ENCODE results near the gene CLIP4. TPM values are rescaled to one million over a fixed set of nuclear protein-coding genes. Genes with fewer than 3 reads are reported as not detected.

The CLIP4 gene, protein sequence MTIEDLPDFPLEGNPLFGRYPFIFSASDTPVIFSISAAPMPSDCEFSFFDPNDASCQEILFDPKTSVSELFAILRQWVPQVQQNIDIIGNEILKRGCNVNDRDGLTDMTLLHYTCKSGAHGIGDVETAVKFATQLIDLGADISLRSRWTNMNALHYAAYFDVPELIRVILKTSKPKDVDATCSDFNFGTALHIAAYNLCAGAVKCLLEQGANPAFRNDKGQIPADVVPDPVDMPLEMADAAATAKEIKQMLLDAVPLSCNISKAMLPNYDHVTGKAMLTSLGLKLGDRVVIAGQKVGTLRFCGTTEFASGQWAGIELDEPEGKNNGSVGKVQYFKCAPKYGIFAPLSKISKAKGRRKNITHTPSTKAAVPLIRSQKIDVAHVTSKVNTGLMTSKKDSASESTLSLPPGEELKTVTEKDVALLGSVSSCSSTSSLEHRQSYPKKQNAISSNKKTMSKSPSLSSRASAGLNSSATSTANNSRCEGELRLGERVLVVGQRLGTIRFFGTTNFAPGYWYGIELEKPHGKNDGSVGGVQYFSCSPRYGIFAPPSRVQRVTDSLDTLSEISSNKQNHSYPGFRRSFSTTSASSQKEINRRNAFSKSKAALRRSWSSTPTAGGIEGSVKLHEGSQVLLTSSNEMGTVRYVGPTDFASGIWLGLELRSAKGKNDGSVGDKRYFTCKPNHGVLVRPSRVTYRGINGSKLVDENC
- total RNA-seq (10 to 100 TPM; 38.4 to 54.2 (median 47.7) TPM), total RNA-seq (37.2 to 135 (median 78.1) reads per million in 29 experiments)
- total RNA-seq (2013) = 57.5 TPM

DNA sequence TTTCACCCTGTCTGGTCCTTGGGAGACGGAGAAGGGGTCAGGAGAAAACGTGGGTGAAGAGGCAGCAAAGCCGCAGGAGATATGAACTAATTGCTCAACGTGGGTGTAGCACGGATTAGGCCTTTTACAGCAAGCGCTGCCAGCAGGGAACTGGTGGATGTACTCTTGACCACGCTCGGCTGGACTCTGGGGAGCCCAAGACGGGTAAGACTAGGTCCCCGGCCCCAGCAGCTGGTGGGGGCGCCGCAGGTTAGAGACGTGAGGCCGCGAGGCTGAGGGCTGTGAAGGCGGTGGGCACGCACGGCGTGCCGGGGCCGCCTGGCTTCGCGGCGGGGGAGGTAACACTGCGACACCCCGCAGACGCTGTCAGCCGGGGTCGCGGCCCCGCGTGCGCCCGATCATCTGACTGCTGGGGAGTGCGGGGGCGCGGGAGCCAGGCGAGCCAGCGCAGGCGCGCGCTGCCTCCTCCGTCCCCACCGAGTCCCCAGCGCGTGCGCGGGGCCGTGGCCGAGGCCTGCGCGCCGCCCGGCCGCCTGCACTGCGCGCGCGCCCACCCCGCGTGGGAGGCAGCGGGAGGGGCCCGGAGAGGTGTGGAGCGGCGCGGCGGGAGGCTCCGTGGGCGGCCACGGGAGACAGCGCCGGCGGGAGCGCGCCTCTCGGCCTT, at the start of gene CLIP4:
Gene CLIP4, plus strand, starts transcription at position 470 of the 664 bp plus-strand sequence. CDS start 5,974 bp downstream, outside the sequence.
- H3K27ac ChIP-seq (ENCODE audit: low read length) = peak within 1 kb of the TSS; percentile 87
- H3K9me3 ChIP-seq = no peaks in the 10 kb centered on the region
- H3K9me3 Mint-ChIP-seq = no peaks in the 10 kb centered on the region
- DNase-seq (peak; percentile 51 to 87 (median 70)), ATAC-seq (replicated peaks in 1 of 4) (peak; percentile 73 to 84 (median 81))
- peaks cover 14 to 19% of the 10 kb centered on the region in 2 experiments for H3K4me1 ChIP-seq (ENCODE audit: control insufficient read depth in 1 of 2, extremely low read depth in 1 of 2, insufficient read depth in 2 of 2, low read length in 2 of 2)
- peak within 1 kb of the TSS; percentile 93 to 97 for H3K27ac Mint-ChIP-seq
- H3K36me3 ChIP-seq (ENCODE audit: control insufficient read depth in 2 of 2, extremely low read depth in 1 of 2, insufficient read depth in 1 of 2, low read length in 1 of 2) = no peaks in the 10 kb centered on the region
- ChIA-PET POLR2A (interaction anchor here in 1 of 2 donors (2.8 kb wide), 1 partner anchor 103 kb away, joined by 10 read pairs; no protein-coding TSS in a partner anchor), CTCF (interaction anchor here in 1 of 2 donors (0.7 kb wide), 1 partner anchor 367 kb away, joined by 3 read pairs; no protein-coding TSS in a partner anchor)
- H3K4me1 Mint-ChIP-seq = peaks cover 46 to 49% (median 47%) of the 10 kb centered on the region in 3 donors
- no peaks in the 10 kb centered on the region for H3K36me3 Mint-ChIP-seq
- no peaks in the 10 kb centered on the region for H3K27me3 Mint-ChIP-seq
- peak within 1 kb of the TSS; percentile 67 to 89 for H3K4me3 ChIP-seq (ENCODE audit: control insufficient read depth in 1 of 2, extremely low read depth in 1 of 2, low read length in 1 of 2)
- WGBS (ENCODE audit: insufficient coverage) = 1% methylated on average over 76 of the region's 76 CpGs
- H3K4me3 Mint-ChIP-seq = peak within 1 kb of the TSS; percentile 90 to 96 (median 96)
- H3K27me3 ChIP-seq (replicated peaks in 1 of 2; ENCODE audit: control insufficient read depth in 2 of 2, extremely low read depth in 1 of 2, insufficient read depth in 2 of 2, low read length in 1 of 2) = no peaks in the 10 kb centered on the region

DNA sequence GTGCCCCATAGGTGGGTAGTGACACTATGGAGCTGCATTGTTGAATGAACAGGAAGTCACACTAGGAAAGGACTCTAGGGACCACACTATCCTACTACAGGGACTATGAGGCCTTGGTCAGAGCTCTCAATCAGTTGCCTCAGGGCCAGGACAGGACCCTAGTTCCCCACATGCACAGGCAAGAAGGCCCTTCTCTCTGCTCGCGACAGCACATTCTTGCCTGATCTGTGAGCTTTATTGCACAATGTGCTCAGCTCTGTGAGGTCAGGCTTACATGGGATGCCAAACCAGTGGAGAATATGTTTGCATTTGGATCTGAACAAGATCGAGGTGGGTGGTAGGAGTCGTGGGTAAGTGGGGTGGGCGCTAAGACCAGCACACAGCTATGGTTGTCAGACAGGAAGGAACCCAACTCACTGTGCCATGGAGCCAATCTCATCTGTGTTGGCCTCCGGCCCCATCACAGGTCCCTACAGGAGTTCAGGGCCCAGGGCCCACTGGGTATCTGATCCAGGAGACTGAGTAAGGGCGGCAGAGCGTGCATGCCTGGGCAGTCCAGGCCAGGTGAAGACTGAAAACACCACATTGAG, 48.8 kb upstream of the CLIP4 start:
- ChIA-PET POLR2A (no interaction called here), CTCF (no interaction called here)
- H3K4me3 ChIP-seq (ENCODE audit: control insufficient read depth in 1 of 2, extremely low read depth in 1 of 2, low read length in 1 of 2) = no peak overlapping the region
- H3K9me3 ChIP-seq = no peaks in the 10 kb centered on the region
- H3K27ac ChIP-seq (ENCODE audit: low read length) = no peak overlapping the region
- H3K27me3 ChIP-seq (replicated peaks in 1 of 2; ENCODE audit: control insufficient read depth in 2 of 2, extremely low read depth in 1 of 2, insufficient read depth in 2 of 2, low read length in 1 of 2) = peaks cover 0 to 1% of the 10 kb centered on the region in 2 experiments
- H3K36me3 ChIP-seq (ENCODE audit: control insufficient read depth in 2 of 2, extremely low read depth in 1 of 2, insufficient read depth in 1 of 2, low read length in 1 of 2) = no peaks in the 10 kb centered on the region
- DNase-seq = no peak
- no peaks in the 10 kb centered on the region for H3K4me1 Mint-ChIP-seq
- 92% methylated on average over 8 of the region's 8 CpGs for WGBS (ENCODE audit: insufficient coverage)
- no peaks in the 10 kb centered on the region for H3K9me3 Mint-ChIP-seq
- no peak overlapping the region for H3K4me3 Mint-ChIP-seq
- no peaks in the 10 kb centered on the region for H3K4me1 ChIP-seq (ENCODE audit: control insufficient read depth in 1 of 2, extremely low read depth in 1 of 2, insufficient read depth in 2 of 2, low read length in 2 of 2)
- ATAC-seq (replicated peaks in 1 of 4) = no peak
- H3K36me3 Mint-ChIP-seq = no peaks in the 10 kb centered on the region
- H3K27me3 Mint-ChIP-seq = no peaks in the 10 kb centered on the region
- H3K27ac Mint-ChIP-seq = no peak overlapping the region

DNA sequence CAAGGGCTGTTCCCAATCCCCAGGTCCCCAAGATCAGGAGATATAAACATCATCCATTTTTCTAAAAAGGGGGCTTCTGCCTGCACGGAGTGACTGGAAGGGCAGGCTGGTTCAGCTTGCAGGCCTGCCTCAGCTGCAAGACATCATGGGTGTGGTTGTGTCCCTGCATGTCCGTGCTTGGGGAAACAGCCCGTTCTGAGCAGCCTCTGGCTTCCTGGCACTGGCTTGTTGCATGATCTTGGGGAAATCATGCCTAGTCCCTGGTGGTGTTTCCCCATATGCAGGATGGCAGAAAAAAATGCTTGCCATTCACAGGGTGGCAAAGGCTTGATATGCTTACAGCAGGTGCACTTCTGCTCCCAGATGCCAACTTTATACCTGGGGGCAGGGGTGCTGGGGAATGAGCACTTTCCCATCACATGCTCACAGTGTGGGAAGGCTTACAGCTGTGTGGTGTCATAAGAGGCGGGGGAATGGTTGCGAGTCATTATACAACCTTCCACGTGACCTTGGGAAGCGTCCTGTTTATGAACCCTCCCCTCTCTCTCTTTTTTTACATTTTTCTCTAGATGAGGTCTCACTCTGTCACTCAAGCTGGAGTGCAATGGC, 48.1 kb upstream of the CLIP4 start:
- Histone ChIP-seq H3K36me3 (ENCODE audit: control insufficient read depth in 2 of 2, extremely low read depth in 1 of 2, insufficient read depth in 1 of 2, low read length in 1 of 2) (no peaks in the 10 kb centered on the region), H3K4me1 (ENCODE audit: control insufficient read depth in 1 of 2, extremely low read depth in 1 of 2, insufficient read depth in 2 of 2, low read length in 2 of 2) (no peaks in the 10 kb centered on the region), H3K9me3 (no peaks in the 10 kb centered on the region), H3K4me3 (ENCODE audit: control insufficient read depth in 1 of 2, extremely low read depth in 1 of 2, low read length in 1 of 2) (no peak overlapping the region), H3K27ac (ENCODE audit: low read length) (no peak overlapping the region), H3K27me3 (replicated peaks in 1 of 2; ENCODE audit: control insufficient read depth in 2 of 2, extremely low read depth in 1 of 2, insufficient read depth in 2 of 2, low read length in 1 of 2) (peaks cover 0 to 6% of the 10 kb centered on the region in 2 experiments)
- Mint-ChIP-seq H3K36me3 (no peaks in the 10 kb centered on the region), H3K27ac (no peak overlapping the region), H3K4me1 (no peaks in the 10 kb centered on the region), H3K27me3 (no peaks in the 10 kb centered on the region), H3K4me3 (no peak overlapping the region), H3K9me3 (no peaks in the 10 kb centered on the region)
- ChIA-PET CTCF (no interaction called here), POLR2A (no interaction called here)
- DNase-seq = no peak
- no peak for ATAC-seq (replicated peaks in 1 of 4)
- 95% methylated on average over 5 of the region's 7 CpGs for WGBS (ENCODE audit: insufficient coverage)

DNA sequence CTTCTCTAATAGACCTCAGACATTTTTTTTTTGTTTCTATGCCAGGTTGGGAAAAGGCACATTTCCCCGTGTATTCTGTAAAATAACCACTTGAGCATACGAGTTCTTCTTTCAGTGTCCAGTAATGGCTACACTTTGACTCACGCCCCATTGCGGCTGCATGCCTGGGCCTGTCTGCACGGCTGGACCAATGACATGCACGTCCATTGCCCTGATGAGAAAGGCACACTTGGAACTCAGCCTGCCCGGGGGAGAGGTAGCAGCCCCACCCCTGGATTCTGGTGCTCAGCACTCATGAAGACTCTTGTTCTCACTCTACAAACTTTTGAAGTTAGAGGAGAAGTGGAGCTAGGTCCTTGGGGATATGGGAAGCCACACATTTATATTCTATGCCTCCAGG, 46.7 kb upstream of the CLIP4 start:
- WGBS (ENCODE audit: insufficient coverage) = 91% methylated on average over 6 of the region's 7 CpGs
- Histone ChIP-seq H3K36me3 (ENCODE audit: control insufficient read depth in 2 of 2, extremely low read depth in 1 of 2, insufficient read depth in 1 of 2, low read length in 1 of 2) (no peaks in the 10 kb centered on the region), H3K4me3 (ENCODE audit: control insufficient read depth in 1 of 2, extremely low read depth in 1 of 2, low read length in 1 of 2) (no peak overlapping the region), H3K27ac (ENCODE audit: low read length) (no peak overlapping the region), H3K4me1 (ENCODE audit: control insufficient read depth in 1 of 2, extremely low read depth in 1 of 2, insufficient read depth in 2 of 2, low read length in 2 of 2) (no peaks in the 10 kb centered on the region), H3K9me3 (no peaks in the 10 kb centered on the region), H3K27me3 (replicated peaks in 1 of 2; ENCODE audit: control insufficient read depth in 2 of 2, extremely low read depth in 1 of 2, insufficient read depth in 2 of 2, low read length in 1 of 2) (peaks cover 0 to 9% of the 10 kb centered on the region in 2 experiments)
- POLR2A ChIA-PET = no interaction called here
- CTCF ChIA-PET = no interaction called here
- ATAC-seq (replicated peaks in 1 of 4) (no peak), DNase-seq (no peak)
- Mint-ChIP-seq H3K36me3 (no peaks in the 10 kb centered on the region), H3K27me3 (no peaks in the 10 kb centered on the region), H3K4me1 (no peaks in the 10 kb centered on the region), H3K4me3 (no peak overlapping the region), H3K9me3 (no peaks in the 10 kb centered on the region), H3K27ac (no peak overlapping the region)

DNA sequence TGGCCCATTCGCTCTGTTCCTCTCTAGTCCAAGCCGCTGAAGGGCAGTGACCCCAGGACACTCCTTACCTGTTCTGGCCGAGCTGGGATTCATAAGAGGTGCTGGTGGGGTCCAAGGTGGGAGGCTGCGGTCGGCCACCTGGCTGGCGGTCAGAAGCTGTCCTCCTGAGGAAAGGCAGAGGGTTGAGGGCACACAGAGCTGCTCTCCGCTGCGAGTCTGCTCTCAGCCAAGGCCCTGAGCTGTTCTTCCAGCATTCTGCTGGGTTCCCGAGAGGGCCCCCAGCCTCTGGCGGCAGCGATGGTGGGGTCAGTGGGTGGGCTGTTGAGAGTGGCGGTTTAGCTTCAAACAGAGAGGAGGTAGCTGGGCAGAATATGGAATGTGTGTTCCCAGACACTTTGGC, 44.7 kb upstream of the CLIP4 start:
- Mint-ChIP-seq H3K27me3 (no peaks in the 10 kb centered on the region), H3K4me1 (no peaks in the 10 kb centered on the region), H3K9me3 (no peaks in the 10 kb centered on the region), H3K4me3 (no peak overlapping the region), H3K36me3 (no peaks in the 10 kb centered on the region), H3K27ac (no peak overlapping the region)
- POLR2A ChIA-PET = interaction anchor here in 1 of 2 donors (0.5 kb wide), 1 partner anchor 123 kb away, joined by 3 read pairs; no protein-coding TSS in a partner anchor
- no peak overlapping the region for H3K4me3 ChIP-seq (ENCODE audit: control insufficient read depth in 1 of 2, extremely low read depth in 1 of 2, low read length in 1 of 2)
- H3K4me1 ChIP-seq (ENCODE audit: control insufficient read depth in 1 of 2, extremely low read depth in 1 of 2, insufficient read depth in 2 of 2, low read length in 2 of 2) = no peaks in the 10 kb centered on the region
- CTCF ChIA-PET = interaction anchor here in 1 of 2 donors (0.6 kb wide), 1 partner anchor 59 kb away, joined by 3 read pairs; no protein-coding TSS in a partner anchor
- no peak for ATAC-seq (replicated peaks in 1 of 4)
- H3K27ac ChIP-seq (ENCODE audit: low read length) = no peak overlapping the region
- no peak for DNase-seq
- H3K27me3 ChIP-seq (replicated peaks in 1 of 2; ENCODE audit: control insufficient read depth in 2 of 2, extremely low read depth in 1 of 2, insufficient read depth in 2 of 2, low read length in 1 of 2) = peaks cover 0 to 9% of the 10 kb centered on the region in 2 experiments
- no peaks in the 10 kb centered on the region for H3K36me3 ChIP-seq (ENCODE audit: control insufficient read depth in 2 of 2, extremely low read depth in 1 of 2, insufficient read depth in 1 of 2, low read length in 1 of 2)
- WGBS (ENCODE audit: insufficient coverage) = 90% methylated on average over 10 of the region's 12 CpGs
- no peaks in the 10 kb centered on the region for H3K9me3 ChIP-seq
